ENCODE measurements around the gene SAP25. TPM values are rescaled to one million over a fixed set of nuclear protein-coding genes. Genes with fewer than 3 reads are reported as not detected.
A peak's percentile ranks its signal among the peaks of the same experiment; 100 is the strongest.

Gene SAP25
- total RNA-seq, 1 donor from 2014 or later: 2.6 TPM

- H3K9me3 Mint-ChIP-seq (ENCODE audit: unreplicated experiment): no peaks in the 10 kb centered on the region
- H3K36me3 Mint-ChIP-seq (ENCODE audit: low read depth, unreplicated experiment): peaks cover 14% of the 10 kb centered on the region
- no peak overlapping the region for H3K27ac Mint-ChIP-seq (ENCODE audit: unreplicated experiment)
- H3K4me3 Mint-ChIP-seq (ENCODE audit: unreplicated experiment): no peak overlapping the region
- no peak for TF ChIP-seq CTCF (IDR thresholded peaks at IDR 0.05; ENCODE audit: unreplicated experiment)
- DNase-seq (ENCODE audit: low spot score): no peak
- peaks cover 18% of the 10 kb centered on the region for H3K27me3 Mint-ChIP-seq (ENCODE audit: unreplicated experiment)
- H3K4me1 Mint-ChIP-seq (ENCODE audit: unreplicated experiment): peaks cover 26% of the 10 kb centered on the region
Observed at GRCh38 chr7:100580466-100581283, 7.0 kb upstream of the SAP25 start.

- no peak for DNase-seq (ENCODE audit: low spot score)
- H3K27ac Mint-ChIP-seq (ENCODE audit: unreplicated experiment): peak overlapping the region; percentile 24
- peaks cover 19% of the 10 kb centered on the region for H3K27me3 Mint-ChIP-seq (ENCODE audit: unreplicated experiment)
- H3K9me3 Mint-ChIP-seq (ENCODE audit: unreplicated experiment): no peaks in the 10 kb centered on the region
- TF ChIP-seq CTCF (IDR thresholded peaks at IDR 0.05; ENCODE audit: unreplicated experiment): no peak
- no peak overlapping the region for H3K4me3 Mint-ChIP-seq (ENCODE audit: unreplicated experiment)
- H3K36me3 Mint-ChIP-seq (ENCODE audit: low read depth, unreplicated experiment): peaks cover 8% of the 10 kb centered on the region
- H3K4me1 Mint-ChIP-seq (ENCODE audit: unreplicated experiment): peaks cover 12% of the 10 kb centered on the region
Observed at GRCh38 chr7:100578246-100579183, 4.8 kb upstream of the SAP25 start.

GRCh38 chr7:100577507-100577906, 3.8 kb upstream of the SAP25 start:
- Mint-ChIP-seq H3K9me3 (ENCODE audit: unreplicated experiment) (no peaks in the 10 kb centered on the region), H3K27ac (ENCODE audit: unreplicated experiment) (no peak overlapping the region), H3K4me1 (ENCODE audit: unreplicated experiment) (peaks cover 2% of the 10 kb centered on the region), H3K36me3 (ENCODE audit: low read depth, unreplicated experiment) (peaks cover 8% of the 10 kb centered on the region), H3K4me3 (ENCODE audit: unreplicated experiment) (no peak overlapping the region), H3K27me3 (ENCODE audit: unreplicated experiment) (peaks cover 16% of the 10 kb centered on the region)
- no peak for TF ChIP-seq CTCF (IDR thresholded peaks at IDR 0.05; ENCODE audit: unreplicated experiment)
- no peak for DNase-seq (ENCODE audit: low spot score)

- Mint-ChIP-seq H3K36me3 (ENCODE audit: low read depth, unreplicated experiment) (peaks cover 8% of the 10 kb centered on the region), H3K4me1 (ENCODE audit: unreplicated experiment) (no peaks in the 10 kb centered on the region), H3K4me3 (ENCODE audit: unreplicated experiment) (no peak overlapping the region), H3K27ac (ENCODE audit: unreplicated experiment) (no peak overlapping the region), H3K9me3 (ENCODE audit: unreplicated experiment) (no peaks in the 10 kb centered on the region), H3K27me3 (ENCODE audit: unreplicated experiment) (peaks cover 15% of the 10 kb centered on the region)
- DNase-seq (ENCODE audit: low spot score): no peak
- no peak for TF ChIP-seq CTCF (IDR thresholded peaks at IDR 0.05; ENCODE audit: unreplicated experiment)
Observed at GRCh38 chr7:100577103-100577502, 3.4 kb upstream of the SAP25 start.

Measured in endothelial cell (in vitro differentiated cells).